Lower leg skin (tissue), 3 donors: ENCODE data around the gene WNT10A.

ENCODE experiments used
- CTCF ChIP-seq, 3 donors: fragments of 450-650 bp; IDR thresholded peaks; one replicate each; pipeline ENCODE4 v1.5.1; 2016; ENCODE audit warnings: antibody characterized with exemption in 3 of 3, mild to moderate bottlenecking in 3 of 3, moderate library complexity in 2 of 3
- POLR2A ChIP-seq, 2 donors: fragments of 450-650 bp; IDR thresholded peaks; one replicate each; pipeline ENCODE4 v1.6.1; 2016 to 2017; ENCODE audit warnings: antibody characterized with exemption in 2 of 2, mild to moderate bottlenecking in 1 of 2, moderate library complexity in 1 of 2

GRCh38 chr2:218895759-218896500, 15.3 kb downstream of the WNT10A start:
- TF ChIP-seq CTCF (IDR thresholded peaks at IDR 0.05) (no peak), POLR2A (IDR thresholded peaks at IDR 0.05) (no peak)
